GM12878 (cell line): ENCODE measurements around the gene SPIRE1. TPM values are rescaled to one million over a fixed set of nuclear protein-coding genes. Genes with fewer than 3 reads are reported as not detected.
"Not testable (repeated sequence)": the region's sequence is repeated elsewhere in the genome, so short reads cannot be mapped to it uniquely, and the experiment has no call there.

Experiments used
- ATAC-seq: fragments of 200-7000 bp; cut with Tn5 transposase; 3 replicates; pipeline ENCODE4 v1.9.1; 2020; ENCODE audit warnings: mild to moderate bottlenecking, moderate library complexity
- BruUV-seq: library from RNA; stranded (reverse); fragments of 400-500 nt; replicated peaks from 2 replicates; lab custom pipeline; 2021; lab: Mats Ljungman, UMichigan
- CTCF ChIA-PET: fragments of 300-600 bp; sonication (Branson Sonifier 250); formaldehyde crosslinking; extraction: SDS; loops from one replicate; lab custom pipeline; 2021; ENCODE audit warnings: inconsistent platforms; lab: Yijun Ruan, JAX
- POLR2A ChIA-PET: fragments of 350-600 bp; formaldehyde crosslinking; extraction: SDS; loops from one replicate; lab custom pipeline; 2021; ENCODE audit warnings: inconsistent platforms; lab: Charles Lee
- RAD21 ChIA-PET: fragments of 300-600 bp; sonication (Branson Sonifier 250); formaldehyde crosslinking; loops from one replicate; lab custom pipeline; 2023; ENCODE audit warnings: antibody characterized with exemption; ENCODE audit not compliant: unreplicated experiment; lab: Charles Lee
- SMC1A ChIA-PET: fragments of 300-600 bp; sonication (Branson Sonifier 250); formaldehyde crosslinking; loops from one replicate; lab custom pipeline; 2023; ENCODE audit not compliant: unreplicated experiment, uncharacterized antibody; lab: Charles Lee
- DNase-seq: peaks from one replicate; pipeline ENCODE4 v3.0.0-alpha.2; 2011; ENCODE audit warnings: low read depth, low spot score
- FAIRE-seq: peaks from 3 replicates; lab custom pipeline; 2011; peaks lifted over from hg19 to GRCh38; lab: Jason Lieb, UNC
- H2AFZ ChIP-seq: 2 replicates; pipeline ENCODE4 v1.6.0; 2011; ENCODE audit warnings: low read depth, low read length, control low read depth; ENCODE audit not compliant: control insufficient read depth
- H3K27ac ChIP-seq: 2 replicates; pipeline ENCODE4 v1.5.1; 2011; ENCODE audit warnings: control low read depth; ENCODE audit not compliant: control insufficient read depth, insufficient read depth
- H3K27me3 ChIP-seq, 2 experiments: replicated peaks in 1 of 2; 2 replicates each; pipeline versions ENCODE4 v1.6.0 to v1.6.1; 2011; ENCODE audit warnings: low read length in 1 of 2; ENCODE audit not compliant: control insufficient read depth in 2 of 2, insufficient read depth in 2 of 2
- H3K36me3 ChIP-seq, 2 experiments: 2 replicates each; pipeline ENCODE4 v1.5.1; 2011; ENCODE audit warnings: low read length in 1 of 2; ENCODE audit not compliant: control insufficient read depth in 2 of 2, insufficient read depth in 2 of 2
- H3K4me1 ChIP-seq: 2 replicates; pipeline ENCODE4 v1.6.1; 2011; ENCODE audit warnings: mild to moderate bottlenecking, low read length, moderate library complexity, mixed read lengths; ENCODE audit not compliant: control insufficient read depth, insufficient read depth
- H3K4me2 ChIP-seq: 2 replicates; pipeline ENCODE4 v1.6.0; 2011; ENCODE audit warnings: control low read depth; ENCODE audit not compliant: control insufficient read depth, insufficient read depth
- H3K4me3 ChIP-seq: fragments of 200-600 bp; sonication (generic); 2 replicates; pipeline ENCODE4 v1.5.1; 2016
- H3K79me2 ChIP-seq: 2 replicates; pipeline ENCODE4 v1.6.0; 2011; ENCODE audit warnings: low read length; ENCODE audit not compliant: control insufficient read depth, insufficient read depth
- H3K9ac ChIP-seq: 2 replicates; pipeline ENCODE4 v1.8.0; 2011; ENCODE audit warnings: low read length, control low read depth, mixed read lengths; ENCODE audit not compliant: control insufficient read depth, insufficient read depth
- H3K9me3 ChIP-seq: replicated peaks from 3 replicates; pipeline ENCODE4 v1.5.1; 2011; ENCODE audit warnings: mild to moderate bottlenecking, low read length; ENCODE audit not compliant: control insufficient read depth, insufficient read depth
- H4K20me1 ChIP-seq: 2 replicates; pipeline ENCODE4 v1.6.0; 2011; ENCODE audit not compliant: control insufficient read depth, insufficient read depth
- JUND ChIP-seq: IDR thresholded peaks from 2 replicates; pipeline ENCODE4 v1.6.1; 2012; ENCODE audit warnings: low read depth, mild to moderate bottlenecking, low read length, improper control_type of control experiment, moderate library complexity
- NR2C1 ChIP-seq: fragments of 450-650 bp; IDR thresholded peaks from 2 replicates; pipeline ENCODE4 v1.6.1; 2017; ENCODE audit warnings: antibody characterized with exemption, mild to moderate bottlenecking, moderate library complexity
- TARDBP ChIP-seq: IDR thresholded peaks from 2 replicates; pipeline ENCODE4 v1.6.1; 2016; ENCODE audit warnings: borderline replicate concordance
- WGBS: methylation state at CpG from one replicate; pipeline ENCODE4 v1.1.6; 2016; ENCODE audit warnings: low lambda C conversion rate; ENCODE audit not compliant: insufficient replicate concordance, insufficient coverage; ENCODE audit errors: missing lambda C conversion rate; 5-methylcytosine and 5-hydroxymethylcytosine counted together
- in situ Hi-C: fragments of 300-500 bp; cut with MboI; formaldehyde crosslinking; loops from 9 replicates; pipeline ENCODE4 v1.14.3; 2018; ENCODE audit warnings: mixed read lengths
- intact Hi-C: fragments of 100-400 bp; cut with micrococcal nuclease; formaldehyde crosslinking; loops from one replicate; pipeline ENCODE4 v1.14.2; 2022; ENCODE audit not compliant: unreplicated experiment
- polyA plus RNA-seq, 11 experiments: library from polyadenylated mRNA; depleted of rRNA in 4 of 11; unstranded in 6 of 11; stranded (reverse) in 5 of 11; fragments of >200 nt; fragmentation: Nextera tagmentation in 4 of 11; fragmentation: Illumina TruSeq in 1 of 11; extraction: Ambion mirVana in 4 of 11; extraction: Trizol in 1 of 11; gene quantifications; 1 replicate in 1 of 11; 2 replicates in 10 of 11; pipeline versions ENCODE4 v1.2.1 to v1.2.3, GENCODE V29; 2011 to 2016; ENCODE audit warnings: inconsistent platforms in 2 of 11, missing spikeins in 2 of 11, low read depth in 1 of 11
- total RNA-seq, 4 experiments: library from RNA; depleted of rRNA in 3 of 4; stranded (reverse); fragments of >200 nt in 3 of 4; fragmentation: Illumina TruSeq in 1 of 4; extraction: Trizol in 1 of 4; gene quantifications; 2 replicates each; pipeline versions ENCODE4 v1.2.1 to v1.2.3, GENCODE V29; 2013 to 2021

SPIRE1 gene
- total and polyA plus RNA-seq, 10 of the 15 experiments (the other 5 are each of a cell fraction or from before 2014, with no cell fraction given), result 0.18 to 9.2 (median 4.3) TPM

DNA sequence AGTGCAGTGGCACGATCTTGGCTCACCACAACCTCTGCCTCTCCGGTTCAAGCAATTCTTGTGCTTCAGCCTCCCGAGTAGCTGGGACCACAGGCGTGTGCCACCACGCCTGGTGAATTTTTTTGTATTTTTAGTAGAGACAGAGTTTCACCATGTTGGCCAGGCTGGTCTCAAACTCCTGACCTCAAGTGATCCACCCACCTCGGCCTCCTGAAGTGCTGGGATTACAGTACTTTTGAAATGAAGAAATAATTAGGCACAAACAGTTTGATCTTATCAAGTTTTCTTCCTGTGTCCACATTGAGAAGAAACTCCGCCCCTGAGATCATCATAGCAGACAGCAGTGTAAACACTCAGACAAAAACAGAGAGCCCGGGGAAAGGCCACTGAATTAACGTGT lies 247.2 kb downstream of the SPIRE1 start:
- H3K4me2 ChIP-seq, H3K27me3 ChIP-seq, SMC1A ChIA-PET, DNase-seq, H3K36me3 ChIP-seq, intact Hi-C loops, H4K20me1 ChIP-seq, FAIRE-seq, in situ Hi-C loops, BruUV-seq, H2AFZ ChIP-seq, CTCF ChIA-PET, H3K4me3 ChIP-seq, H3K4me1 ChIP-seq, RAD21 ChIA-PET, POLR2A ChIA-PET, H3K9ac ChIP-seq, H3K27ac ChIP-seq, ATAC-seq, H3K9me3 ChIP-seq: not testable (repeated sequence)
- 98% methylated on average over 9 of the region's 9 CpGs for WGBS
- peaks cover 16% of the 10 kb centered on the region for H3K79me2 ChIP-seq

DNA sequence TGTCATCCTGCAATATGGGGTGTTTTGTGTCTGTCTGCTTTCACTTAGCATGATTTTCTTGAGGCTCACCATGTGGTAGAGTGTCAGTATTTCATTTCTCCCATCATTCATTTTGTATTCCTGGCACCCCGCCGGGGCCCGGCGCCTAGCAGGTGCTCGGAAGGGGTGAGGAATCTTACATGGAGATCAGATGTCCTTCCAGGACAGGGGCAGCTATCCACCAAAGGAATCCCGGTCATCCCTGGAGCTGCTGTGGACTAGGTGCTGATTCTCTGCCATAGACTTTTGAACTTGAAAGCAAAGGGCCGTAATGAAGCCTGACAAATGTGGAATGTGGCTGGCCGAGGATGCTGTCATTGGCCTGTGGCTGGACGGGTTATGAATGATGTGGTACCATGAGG lies 247.8 kb downstream of the SPIRE1 start:
- peaks cover 4% of the 10 kb centered on the region for H3K4me1 ChIP-seq
- ChIA-PET CTCF (interaction anchor here (0.8 kb wide), 1 partner anchor 33 kb away, joined by 7 read pairs; the partner anchor contains the start of gene AFG3L2), SMC1A (no interaction called here), POLR2A (interaction anchor here (1.0 kb wide), 1 partner anchor 33 kb away, joined by 5 read pairs; the partner anchor contains the start of gene AFG3L2), RAD21 (no interaction called here)
- no peaks in the 10 kb centered on the region for H3K9me3 ChIP-seq
- TF ChIP-seq JUND (no peak), NR2C1 (no peak), TARDBP (no peak)
- in situ Hi-C loops, result no loop called here
- no peak overlapping the region for H3K9ac ChIP-seq
- intact Hi-C loops, result no loop called here
- ATAC-seq (no peak), DNase-seq (no peak), FAIRE-seq (peak; percentile 59)
- WGBS, result 93% methylated on average over 9 of the region's 9 CpGs
- no peaks in the 10 kb centered on the region for H4K20me1 ChIP-seq
- H2AFZ ChIP-seq, result no peak overlapping the region
- no peak overlapping the region for H3K4me3 ChIP-seq
- H3K79me2 ChIP-seq, result peaks cover 16% of the 10 kb centered on the region
- H3K4me2 ChIP-seq, result no peak overlapping the region
- no peak overlapping the region for H3K27ac ChIP-seq
- H3K36me3 ChIP-seq, result no peaks in the 10 kb centered on the region
- peaks cover 3 to 7% of the 10 kb centered on the region in 2 experiments for H3K27me3 ChIP-seq
- BruUV-seq, result no TSS peak
